A549 (cell line): Measurements from ENCODE around the gene SART1. TPM values are rescaled to one million over a fixed set of nuclear protein-coding genes. Genes with fewer than 3 reads are reported as not detected.

ENCODE experiments used
- ATAC-seq, 2 experiments: fragments of 200-7000 bp in 1 of 2; fragments of >200 bp in 1 of 2; cut with Nextera tagmentation in 1 of 2; cut with Tn5 transposase in 1 of 2; 3 replicates each; pipeline versions ENCODE4 v1.8.0 to v1.9.1; 2018 to 2020; ENCODE audit warnings: mild to moderate bottlenecking in 1 of 2, moderate library complexity in 1 of 2
- CTCF ChIA-PET: fragments of 300-600 bp; sonication (Branson Sonifier 250); formaldehyde crosslinking; extraction: SDS; loops from one replicate; lab custom pipeline; 2021; ENCODE audit warnings: antibody characterized with exemption, inconsistent platforms; lab: Yijun Ruan, JAX
- POLR2A ChIA-PET: fragments of 350-600 bp; formaldehyde crosslinking; extraction: SDS; loops from one replicate; lab custom pipeline; 2021; ENCODE audit warnings: antibody characterized with exemption, inconsistent platforms; lab: Yijun Ruan, JAX
- DNase-seq, 2 experiments: peaks; one replicate each; pipeline versions ENCODE4 v3.0.0 to v3.0.0-alpha.2; 2011 to 2016; ENCODE audit warnings: low read depth in 1 of 2, low spot score in 1 of 2
- FAIRE-seq: peaks from 2 replicates; lab custom pipeline; 2011; peaks lifted over from hg19 to GRCh38; lab: Jason Lieb, UNC
- H3K27ac ChIP-seq, 2 experiments: fragments of >200 bp; sonication (Bioruptor Twin); formaldehyde crosslinking; 3 replicates each; pipeline ENCODE4 v1.5.1; 2016 to 2017
- H3K4me1 ChIP-seq: fragments of >200 bp; sonication (Bioruptor Twin); formaldehyde crosslinking; 3 replicates; pipeline ENCODE4 v1.6.1; 2016
- H3K4me2 ChIP-seq: fragments of >200 bp; sonication (Bioruptor Twin); formaldehyde crosslinking; 3 replicates; pipeline ENCODE4 v1.6.1; 2016
- H3K4me3 ChIP-seq: fragments of >200 bp; sonication (Bioruptor Twin); formaldehyde crosslinking; 3 replicates; pipeline ENCODE4 v1.5.1; 2016
- H3K9me3 ChIP-seq: fragments of >200 bp; sonication (Bioruptor Twin); formaldehyde crosslinking; 3 replicates; pipeline ENCODE4 v1.6.1; 2016
- EHF ChIP-seq: fragments of 250-450 bp; sonication (Bioruptor Pico); IDR thresholded peaks from 2 replicates; pipeline ENCODE4 v1.5.0; 2020; ENCODE audit warnings: mild to moderate bottlenecking
- EHMT2 ChIP-seq: fragments of 200-600 bp; sonication (generic); IDR thresholded peaks from 2 replicates; pipeline ENCODE4 v1.6.1; 2016; ENCODE audit warnings: antibody characterized with exemption, low read depth, mild to moderate bottlenecking, moderate library complexity
- FOSL2 ChIP-seq, 2 experiments: fragments of 450-650 bp in 1 of 2; fragments of >200 bp in 1 of 2; sonication (Bioruptor Twin) in 1 of 2; formaldehyde crosslinking; IDR thresholded peaks; 2 replicates each; pipeline versions ENCODE4 v1.5.0 to v1.6.1; 2016 to 2020; ENCODE audit warnings: mild to moderate bottlenecking in 1 of 2, moderate library complexity in 1 of 2
- FOXS1 ChIP-seq: fragments of 250-450 bp; sonication (Bioruptor Pico); IDR thresholded peaks from 2 replicates; pipeline ENCODE4 v1.5.0; 2020; ENCODE audit warnings: mild to moderate bottlenecking, moderate library complexity
- HEYL ChIP-seq: fragments of 250-450 bp; sonication (Bioruptor Pico); IDR thresholded peaks from 2 replicates; pipeline ENCODE4 v1.8.0; 2021; ENCODE audit warnings: mild to moderate bottlenecking, moderate library complexity
- HOXB13 ChIP-seq: fragments of 250-450 bp; sonication (Bioruptor Pico); IDR thresholded peaks from 2 replicates; pipeline ENCODE4 v1.5.0; 2020; ENCODE audit warnings: low read depth, mild to moderate bottlenecking, moderate library complexity
- JUNB ChIP-seq: fragments of >200 bp; sonication (Bioruptor Twin); formaldehyde crosslinking; IDR thresholded peaks from 2 replicates; pipeline ENCODE4 v1.6.1; 2016
- MAZ ChIP-seq: fragments of 150-350 bp; IDR thresholded peaks from 2 replicates; pipeline ENCODE4 v1.6.1; 2014; ENCODE audit warnings: antibody characterized with exemption, low read depth, low read length, borderline replicate concordance
- PHF8 ChIP-seq: fragments of 200-600 bp; sonication (generic); IDR thresholded peaks from 2 replicates; pipeline ENCODE4 v1.6.1; 2016; ENCODE audit warnings: low read depth, mild to moderate bottlenecking, antibody characterized with exemption, moderate library complexity, borderline replicate concordance
- POLR2AphosphoS2 ChIP-seq: conservative IDR thresholded peaks from 2 replicates; pipeline ENCODE4 v1.6.1; 2012; ENCODE audit warnings: low read length, improper control_type of control experiment, inconsistent platforms
- RARB ChIP-seq: fragments of 250-450 bp; sonication (Bioruptor Pico); IDR thresholded peaks from 2 replicates; pipeline ENCODE4 v1.8.0; 2021; ENCODE audit warnings: mild to moderate bottlenecking, moderate library complexity
- ZC3H11A ChIP-seq: fragments of 450-650 bp; IDR thresholded peaks from 2 replicates; pipeline ENCODE4 v1.6.1; 2014; ENCODE audit warnings: antibody characterized with exemption, mild to moderate bottlenecking
- WGBS: methylation state at CpG from one replicate; pipeline ENCODE4 v1.1.6; 2017; ENCODE audit errors: missing lambda C conversion rate; 5-methylcytosine and 5-hydroxymethylcytosine counted together
- polyA plus RNA-seq, 4 experiments: library from polyadenylated mRNA; depleted of rRNA in 3 of 4; stranded (reverse); fragments of >200 nt; fragmentation: RNase III in 1 of 4; extraction: RNeasy Plus Mini Kit Qiagen cat#74134 plus additional on column Dnase treatment in 1 of 4; gene quantifications; 2 replicates in 3 of 4; 3 replicates in 1 of 4; pipeline ENCODE4 v1.2.3, GENCODE V29; 2011 to 2017
- TF ChIP-seq, protein P1 (sequence below): fragments of 250-450 bp; sonication (Bioruptor Pico); IDR thresholded peaks from 2 replicates; pipeline ENCODE4 v1.5.0; 2020; ENCODE audit warnings: low read depth, mild to moderate bottlenecking, moderate library complexity
- TF ChIP-seq, protein P2 (sequence below): fragments of 150-350 bp; IDR thresholded peaks from 2 replicates; pipeline ENCODE4 v1.6.1; 2014; ENCODE audit warnings: low read depth, mild to moderate bottlenecking, low read length
- TF ChIP-seq, protein P3 (sequence below): fragments of 200-600 bp; sonication (generic); IDR thresholded peaks from 2 replicates; pipeline ENCODE4 v1.6.1; 2016; ENCODE audit warnings: antibody characterized with exemption, mild to moderate bottlenecking, moderate library complexity
- TF ChIP-seq, protein P4 (sequence below): IDR thresholded peaks from 2 replicates; pipeline ENCODE4 v1.6.1; 2012; ENCODE audit warnings: low read depth, borderline replicate concordance

SART1 gene
- polyA plus RNA-seq, 2 of the 4 experiments (the other 2 are of a cell fraction): 22.0 to 53.8 TPM

DNA sequence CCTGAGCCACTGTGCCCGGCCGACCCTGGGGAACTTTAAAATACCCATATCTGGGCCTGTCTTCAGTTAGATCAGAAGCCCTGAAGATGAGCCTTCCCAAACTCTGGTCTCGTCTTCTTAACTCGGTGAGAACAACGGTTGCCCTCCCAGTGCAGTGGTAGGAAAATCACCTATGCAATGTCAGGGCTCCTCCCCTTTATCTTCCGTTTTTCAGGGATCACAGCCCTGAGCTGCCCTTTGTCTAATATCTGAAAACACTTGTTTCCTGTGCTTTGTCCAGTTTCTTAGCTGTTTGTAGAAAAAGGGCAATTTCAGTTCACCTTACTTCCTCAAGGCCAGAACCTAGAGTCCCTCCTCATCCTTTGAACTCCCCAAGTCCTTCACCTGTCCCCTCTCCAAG lies 32.9 kb upstream of the SART1 start:
- Histone ChIP-seq H3K27ac (no peak overlapping the region), H3K4me3 (no peak overlapping the region), H3K4me1 (peaks cover 9% of the 10 kb centered on the region; the same call in 1 of the 3 replicates), H3K4me2 (no peak overlapping the region), H3K9me3 (no peaks in the 10 kb centered on the region)
- ChIA-PET CTCF (interaction anchor here (0.9 to 1.4 kb wide), 3 partner anchors 16 to 149 kb away, joined by 3 to 4 read pairs (median 3); no protein-coding TSS in a partner anchor), POLR2A (no interaction called here)
- TF ChIP-seq, protein P1, sequence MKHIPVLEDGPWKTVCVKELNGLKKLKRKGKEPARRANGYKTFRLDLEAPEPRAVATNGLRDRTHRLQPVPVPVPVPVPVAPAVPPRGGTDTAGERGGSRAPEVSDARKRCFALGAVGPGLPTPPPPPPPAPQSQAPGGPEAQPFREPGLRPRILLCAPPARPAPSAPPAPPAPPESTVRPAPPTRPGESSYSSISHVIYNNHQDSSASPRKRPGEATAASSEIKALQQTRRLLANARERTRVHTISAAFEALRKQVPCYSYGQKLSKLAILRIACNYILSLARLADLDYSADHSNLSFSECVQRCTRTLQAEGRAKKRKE (CRISPR knock-in tag): no peak
- TF ChIP-seq HOXB13 (CRISPR knock-in tag) (no peak), EHF (CRISPR knock-in tag) (no peak), POLR2AphosphoS2 (no peak), MAZ (no peak), ZC3H11A (no peak), RARB (CRISPR knock-in tag) (no peak), JUNB (no peak), FOXS1 (no peak), PHF8 (no peak), FOSL2 (IDR thresholded peaks at IDR 0.05) (no peak), FOSL2 (CRISPR knock-in tag; IDR thresholded peaks at IDR 0.05) (no peak), HEYL (CRISPR knock-in tag) (no peak)
- TF ChIP-seq, protein P2, sequence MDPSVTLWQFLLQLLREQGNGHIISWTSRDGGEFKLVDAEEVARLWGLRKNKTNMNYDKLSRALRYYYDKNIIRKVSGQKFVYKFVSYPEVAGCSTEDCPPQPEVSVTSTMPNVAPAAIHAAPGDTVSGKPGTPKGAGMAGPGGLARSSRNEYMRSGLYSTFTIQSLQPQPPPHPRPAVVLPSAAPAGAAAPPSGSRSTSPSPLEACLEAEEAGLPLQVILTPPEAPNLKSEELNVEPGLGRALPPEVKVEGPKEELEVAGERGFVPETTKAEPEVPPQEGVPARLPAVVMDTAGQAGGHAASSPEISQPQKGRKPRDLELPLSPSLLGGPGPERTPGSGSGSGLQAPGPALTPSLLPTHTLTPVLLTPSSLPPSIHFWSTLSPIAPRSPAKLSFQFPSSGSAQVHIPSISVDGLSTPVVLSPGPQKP: no peak
- 89% methylated on average over 6 of the region's 6 CpGs for WGBS
- no peak for FAIRE-seq
- ATAC-seq: no peak
- no peak for DNase-seq

DNA sequence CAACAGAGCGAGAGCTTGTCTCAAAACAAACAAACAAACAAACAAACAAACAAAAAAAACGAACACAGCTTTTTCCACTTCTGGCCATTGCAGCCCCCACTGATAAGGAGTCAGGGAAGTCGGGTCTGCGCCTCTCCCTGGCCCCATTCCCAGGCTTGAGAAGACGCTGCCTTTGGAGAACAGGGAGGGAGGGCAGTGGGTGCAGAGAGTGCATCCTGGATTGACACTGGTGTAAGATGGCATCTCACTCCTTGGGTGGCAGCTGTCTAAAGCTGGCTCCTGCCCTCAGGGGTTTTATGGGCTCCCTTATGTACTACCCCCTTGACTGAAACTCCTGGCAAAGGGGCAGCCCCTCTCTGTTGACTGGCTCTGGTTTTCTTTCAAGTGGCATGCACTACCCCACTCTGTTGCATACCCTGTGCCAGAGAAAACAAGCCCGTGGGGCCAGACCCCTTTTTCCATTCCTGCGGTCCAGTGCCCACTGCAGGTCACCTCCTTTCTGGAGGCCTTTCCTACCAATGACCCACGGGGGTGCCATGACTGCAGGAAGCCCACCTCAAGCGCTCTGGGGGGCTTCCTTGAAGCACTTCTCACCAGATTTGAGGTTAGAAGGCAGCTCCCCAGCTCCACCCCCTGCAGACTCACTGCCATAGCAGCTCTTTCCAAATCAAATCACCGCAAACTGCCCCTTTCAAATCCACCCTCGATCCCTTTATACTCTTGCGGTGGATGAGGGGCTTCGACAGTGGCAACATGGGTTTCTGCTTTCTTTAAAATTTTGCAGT lies 29.6 kb upstream of the SART1 start:
- ChIA-PET POLR2A (interaction anchor here (0.6 kb wide), 1 partner anchor 86 kb away, joined by 4 read pairs; no protein-coding TSS in a partner anchor), CTCF (interaction anchor here (0.8 to 2.6 kb wide), 12 partner anchors 9 to 221 kb away, joined by 3 to 15 read pairs (median 4); partner anchors contain the start of genes CCDC85B, FIBP and MUS81)
- TF ChIP-seq, protein P3, sequence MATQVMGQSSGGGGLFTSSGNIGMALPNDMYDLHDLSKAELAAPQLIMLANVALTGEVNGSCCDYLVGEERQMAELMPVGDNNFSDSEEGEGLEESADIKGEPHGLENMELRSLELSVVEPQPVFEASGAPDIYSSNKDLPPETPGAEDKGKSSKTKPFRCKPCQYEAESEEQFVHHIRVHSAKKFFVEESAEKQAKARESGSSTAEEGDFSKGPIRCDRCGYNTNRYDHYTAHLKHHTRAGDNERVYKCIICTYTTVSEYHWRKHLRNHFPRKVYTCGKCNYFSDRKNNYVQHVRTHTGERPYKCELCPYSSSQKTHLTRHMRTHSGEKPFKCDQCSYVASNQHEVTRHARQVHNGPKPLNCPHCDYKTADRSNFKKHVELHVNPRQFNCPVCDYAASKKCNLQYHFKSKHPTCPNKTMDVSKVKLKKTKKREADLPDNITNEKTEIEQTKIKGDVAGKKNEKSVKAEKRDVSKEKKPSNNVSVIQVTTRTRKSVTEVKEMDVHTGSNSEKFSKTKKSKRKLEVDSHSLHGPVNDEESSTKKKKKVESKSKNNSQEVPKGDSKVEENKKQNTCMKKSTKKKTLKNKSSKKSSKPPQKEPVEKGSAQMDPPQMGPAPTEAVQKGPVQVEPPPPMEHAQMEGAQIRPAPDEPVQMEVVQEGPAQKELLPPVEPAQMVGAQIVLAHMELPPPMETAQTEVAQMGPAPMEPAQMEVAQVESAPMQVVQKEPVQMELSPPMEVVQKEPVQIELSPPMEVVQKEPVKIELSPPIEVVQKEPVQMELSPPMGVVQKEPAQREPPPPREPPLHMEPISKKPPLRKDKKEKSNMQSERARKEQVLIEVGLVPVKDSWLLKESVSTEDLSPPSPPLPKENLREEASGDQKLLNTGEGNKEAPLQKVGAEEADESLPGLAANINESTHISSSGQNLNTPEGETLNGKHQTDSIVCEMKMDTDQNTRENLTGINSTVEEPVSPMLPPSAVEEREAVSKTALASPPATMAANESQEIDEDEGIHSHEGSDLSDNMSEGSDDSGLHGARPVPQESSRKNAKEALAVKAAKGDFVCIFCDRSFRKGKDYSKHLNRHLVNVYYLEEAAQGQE: no peak
- TF ChIP-seq EHMT2 (no peak), PHF8 (no peak)
- TF ChIP-seq, protein P4, sequence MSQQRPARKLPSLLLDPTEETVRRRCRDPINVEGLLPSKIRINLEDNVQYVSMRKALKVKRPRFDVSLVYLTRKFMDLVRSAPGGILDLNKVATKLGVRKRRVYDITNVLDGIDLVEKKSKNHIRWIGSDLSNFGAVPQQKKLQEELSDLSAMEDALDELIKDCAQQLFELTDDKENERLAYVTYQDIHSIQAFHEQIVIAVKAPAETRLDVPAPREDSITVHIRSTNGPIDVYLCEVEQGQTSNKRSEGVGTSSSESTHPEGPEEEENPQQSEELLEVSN: 0 out of 2 replicates have a peak, but pooled peaks have one; percentile 10
- ATAC-seq (peak; percentile 53 to 55), DNase-seq (no peak), FAIRE-seq (no peak)
- 73% methylated on average over 13 of the region's 13 CpGs for WGBS
- peaks cover 9% of the 10 kb centered on the region; the same call in 1 of the 3 replicates for H3K4me1 ChIP-seq
- H3K9me3 ChIP-seq: no peaks in the 10 kb centered on the region
- peak overlapping the region; percentile 58; the same call in 1 of the 3 replicates for H3K4me2 ChIP-seq
- no peak overlapping the region for H3K4me3 ChIP-seq
- H3K27ac ChIP-seq: no peak overlapping the region; a peak in 1 of 6 replicates
